Caco-2 (cell line): ENCODE measurements around the gene SPTA1. TPM values are rescaled to one million over a fixed set of nuclear protein-coding genes. Genes with fewer than 3 reads are reported as not detected.

Source experiments
- BruUV-seq: library from RNA; stranded (reverse); fragments of 400-500 nt; replicated peaks from 2 replicates; lab custom pipeline; 2021; lab: Mats Ljungman, UMichigan
- CTCF ChIA-PET: fragments of 300-600 bp; sonication (Branson Sonifier 250); formaldehyde crosslinking; loops from one replicate; lab custom pipeline; 2022; ENCODE audit warnings: antibody characterized with exemption; lab: Charles Lee
- POLR2A ChIA-PET: fragments of 300-600 bp; sonication (Branson Sonifier 250); formaldehyde crosslinking; loops from one replicate; lab custom pipeline; 2022; ENCODE audit warnings: antibody characterized with exemption; lab: Charles Lee
- DNase-seq, 2 experiments: peaks; one replicate each; pipeline versions ENCODE4 v3.0.0 to v3.0.0-alpha.2; 2020 to 2022
- H3K27me3 ChIP-seq: replicated peaks from 2 replicates; pipeline ENCODE4 v1.6.0; 2011; ENCODE audit warnings: low read length; ENCODE audit not compliant: control insufficient read depth, insufficient read depth
- H3K36me3 ChIP-seq: 2 replicates; pipeline ENCODE4 v1.5.1; 2011; ENCODE audit warnings: low read length; ENCODE audit not compliant: control insufficient read depth, insufficient read depth
- H3K4me1 ChIP-seq: fragments of 250-450 bp; sonication (Bioruptor Pico); 2 replicates; pipeline ENCODE4 v1.5.1; 2020; ENCODE audit warnings: mild to moderate bottlenecking
- H3K4me3 ChIP-seq: 2 replicates; pipeline ENCODE4 v1.5.1; 2011; ENCODE audit warnings: low read depth, mild to moderate bottlenecking, control low read depth, low read length
- H3K9me3 ChIP-seq: fragments of 250-450 bp; sonication (Bioruptor Pico); 2 replicates; pipeline ENCODE4 v1.5.1; 2020; ENCODE audit warnings: mild to moderate bottlenecking, moderate library complexity
- H3K27ac Mint-ChIP-seq: one replicate; pipeline ENCODE4 v1.8.0; 2022; ENCODE audit warnings: mixed read lengths; ENCODE audit not compliant: unreplicated experiment
- H3K27me3 Mint-ChIP-seq: one replicate; pipeline ENCODE4 v1.8.0; 2022; ENCODE audit warnings: mixed read lengths; ENCODE audit not compliant: insufficient read depth, unreplicated experiment
- H3K36me3 Mint-ChIP-seq: one replicate; pipeline ENCODE4 v1.8.0; 2022; ENCODE audit warnings: mild to moderate bottlenecking, mixed read lengths; ENCODE audit not compliant: insufficient read depth, unreplicated experiment
- H3K4me1 Mint-ChIP-seq: one replicate; pipeline ENCODE4 v1.8.0; 2022; ENCODE audit warnings: low read depth, mixed read lengths; ENCODE audit not compliant: unreplicated experiment
- H3K4me3 Mint-ChIP-seq: one replicate; pipeline ENCODE4 v1.8.0; 2022; ENCODE audit warnings: mild to moderate bottlenecking, moderate library complexity, mixed read lengths; ENCODE audit not compliant: unreplicated experiment
- H3K9me3 Mint-ChIP-seq: one replicate; pipeline ENCODE4 v1.8.0; 2022; ENCODE audit warnings: mixed read lengths; ENCODE audit not compliant: unreplicated experiment
- CTCF ChIP-seq, 2 experiments: fragments of 200-600 bp in 1 of 2; IDR thresholded peaks; 1 replicate in 1 of 2; 2 replicates in 1 of 2; pipeline versions ENCODE4 v1.5.1 to v1.8.0; 2011 to 2022; ENCODE audit warnings: antibody characterized with exemption in 1 of 2, control low read depth in 1 of 2, inconsistent platforms in 1 of 2, low read depth in 1 of 2, low read length in 1 of 2, mild to moderate bottlenecking in 1 of 2, moderate library complexity in 1 of 2; ENCODE audit not compliant: insufficient read depth in 1 of 2, severe bottlenecking in 1 of 2, unreplicated experiment in 1 of 2
- intact Hi-C: fragments of 100-400 bp; cut with micrococcal nuclease; formaldehyde crosslinking; loops from one replicate; pipeline ENCODE4 v1.10.0; 2022; ENCODE audit not compliant: unreplicated experiment
- total RNA-seq: library from RNA; stranded (reverse); gene quantifications from 2 replicates; pipeline ENCODE4 v1.2.3, GENCODE V29; 2022

The SPTA1 gene
- total RNA-seq, 1 experiment from 2014 or later: not detected

- POLR2A ChIA-PET: no interaction called here
- Mint-ChIP-seq H3K27ac (no peak overlapping the region), H3K9me3 (no peaks in the 10 kb centered on the region), H3K4me1 (no peaks in the 10 kb centered on the region), H3K36me3 (no peaks in the 10 kb centered on the region), H3K27me3 (peaks cover 3% of the 10 kb centered on the region), H3K4me3 (no peak overlapping the region)
- CTCF ChIA-PET: no interaction called here
- H3K4me1 ChIP-seq: no peaks in the 10 kb centered on the region
- no TSS peak for BruUV-seq
- H3K4me3 ChIP-seq: no peak overlapping the region
- H3K27me3 ChIP-seq: no peaks in the 10 kb centered on the region
- no peaks in the 10 kb centered on the region for H3K9me3 ChIP-seq
- intact Hi-C loops: no loop called here
- no peaks in the 10 kb centered on the region for H3K36me3 ChIP-seq
- no peak for TF ChIP-seq CTCF (IDR thresholded peaks at IDR 0.05; ENCODE audit: insufficient read depth in 1 of 2, low read depth in 1 of 2, low read length in 1 of 2, severe bottlenecking in 1 of 2, unreplicated experiment in 1 of 2)
- no peak for DNase-seq
Observed at GRCh38 chr1:158638904-158639303, 47.6 kb downstream of the SPTA1 start.

DNA sequence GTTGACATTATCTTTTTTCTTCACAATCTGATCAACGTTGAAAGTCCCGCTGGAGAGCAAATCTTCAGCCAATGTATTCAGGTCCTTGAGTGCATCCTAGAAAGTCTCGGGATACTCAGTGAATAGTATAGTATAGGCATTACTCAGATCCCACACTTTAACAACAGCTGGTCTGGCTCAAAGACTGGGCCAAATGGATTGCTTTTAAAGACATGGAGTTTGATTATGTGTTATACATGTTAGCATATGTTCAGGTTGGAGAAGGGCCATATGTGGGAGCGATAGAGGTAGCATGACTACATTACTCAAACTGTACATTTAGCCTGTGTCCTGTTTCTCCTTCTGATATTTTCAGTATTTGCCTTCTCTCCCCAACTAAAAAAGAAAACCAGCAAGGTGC is 48.4 kb downstream of the SPTA1 start:
- intact Hi-C loops: no loop called here
- H3K27me3 Mint-ChIP-seq: peaks cover 3% of the 10 kb centered on the region
- DNase-seq: no peak
- Histone ChIP-seq H3K9me3 (no peaks in the 10 kb centered on the region), H3K4me1 (no peaks in the 10 kb centered on the region), H3K4me3 (no peak overlapping the region), H3K27me3 (no peaks in the 10 kb centered on the region), H3K36me3 (no peaks in the 10 kb centered on the region)
- ChIA-PET POLR2A (no interaction called here), CTCF (no interaction called here)
- no peak for TF ChIP-seq CTCF (IDR thresholded peaks at IDR 0.05; ENCODE audit: insufficient read depth in 1 of 2, low read depth in 1 of 2, low read length in 1 of 2, severe bottlenecking in 1 of 2, unreplicated experiment in 1 of 2)
- no peaks in the 10 kb centered on the region for H3K36me3 Mint-ChIP-seq
- H3K9me3 Mint-ChIP-seq: no peaks in the 10 kb centered on the region
- no peak overlapping the region for H3K27ac Mint-ChIP-seq
- no TSS peak for BruUV-seq
- no peaks in the 10 kb centered on the region for H3K4me1 Mint-ChIP-seq
- no peak overlapping the region for H3K4me3 Mint-ChIP-seq

DNA sequence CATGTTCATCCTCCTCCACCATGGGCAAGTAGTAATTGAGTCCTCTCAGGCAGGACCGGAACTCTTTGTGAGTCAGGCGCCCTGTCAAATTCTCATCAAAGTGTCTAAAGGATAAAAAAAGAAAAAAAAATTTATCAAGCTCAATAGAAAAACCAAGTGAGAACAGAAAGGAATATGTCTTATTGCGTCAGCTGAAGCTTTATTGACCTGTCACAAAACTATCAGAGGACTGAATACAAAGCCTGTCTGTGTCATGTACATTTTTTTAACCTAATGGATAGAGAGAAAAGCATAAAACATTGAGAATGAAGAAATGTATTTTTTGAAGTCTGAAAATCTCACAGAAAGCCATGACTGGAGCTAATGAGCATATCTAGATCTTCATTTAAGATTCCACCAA is 72.8 kb downstream of the SPTA1 start:
- ChIA-PET CTCF (no interaction called here), POLR2A (no interaction called here)
- intact Hi-C loops: no loop called here
- Histone ChIP-seq H3K4me3 (no peak overlapping the region), H3K36me3 (no peaks in the 10 kb centered on the region), H3K9me3 (no peaks in the 10 kb centered on the region), H3K27me3 (no peaks in the 10 kb centered on the region), H3K4me1 (no peaks in the 10 kb centered on the region)
- no peaks in the 10 kb centered on the region for H3K4me1 Mint-ChIP-seq
- H3K36me3 Mint-ChIP-seq: no peaks in the 10 kb centered on the region
- no peak for TF ChIP-seq CTCF (IDR thresholded peaks at IDR 0.05; ENCODE audit: insufficient read depth in 1 of 2, low read depth in 1 of 2, low read length in 1 of 2, severe bottlenecking in 1 of 2, unreplicated experiment in 1 of 2)
- H3K4me3 Mint-ChIP-seq: no peak overlapping the region
- no TSS peak for BruUV-seq
- H3K27ac Mint-ChIP-seq: no peak overlapping the region
- H3K27me3 Mint-ChIP-seq: peaks cover 6% of the 10 kb centered on the region
- DNase-seq: no peak
- H3K9me3 Mint-ChIP-seq: no peaks in the 10 kb centered on the region
